ENCODE results near the gene THSD4.
"Not testable (repeated sequence)": the region's sequence is repeated elsewhere in the genome, so short reads cannot be mapped to it uniquely, and the experiment has no call there.

THSD4 gene

DNA sequence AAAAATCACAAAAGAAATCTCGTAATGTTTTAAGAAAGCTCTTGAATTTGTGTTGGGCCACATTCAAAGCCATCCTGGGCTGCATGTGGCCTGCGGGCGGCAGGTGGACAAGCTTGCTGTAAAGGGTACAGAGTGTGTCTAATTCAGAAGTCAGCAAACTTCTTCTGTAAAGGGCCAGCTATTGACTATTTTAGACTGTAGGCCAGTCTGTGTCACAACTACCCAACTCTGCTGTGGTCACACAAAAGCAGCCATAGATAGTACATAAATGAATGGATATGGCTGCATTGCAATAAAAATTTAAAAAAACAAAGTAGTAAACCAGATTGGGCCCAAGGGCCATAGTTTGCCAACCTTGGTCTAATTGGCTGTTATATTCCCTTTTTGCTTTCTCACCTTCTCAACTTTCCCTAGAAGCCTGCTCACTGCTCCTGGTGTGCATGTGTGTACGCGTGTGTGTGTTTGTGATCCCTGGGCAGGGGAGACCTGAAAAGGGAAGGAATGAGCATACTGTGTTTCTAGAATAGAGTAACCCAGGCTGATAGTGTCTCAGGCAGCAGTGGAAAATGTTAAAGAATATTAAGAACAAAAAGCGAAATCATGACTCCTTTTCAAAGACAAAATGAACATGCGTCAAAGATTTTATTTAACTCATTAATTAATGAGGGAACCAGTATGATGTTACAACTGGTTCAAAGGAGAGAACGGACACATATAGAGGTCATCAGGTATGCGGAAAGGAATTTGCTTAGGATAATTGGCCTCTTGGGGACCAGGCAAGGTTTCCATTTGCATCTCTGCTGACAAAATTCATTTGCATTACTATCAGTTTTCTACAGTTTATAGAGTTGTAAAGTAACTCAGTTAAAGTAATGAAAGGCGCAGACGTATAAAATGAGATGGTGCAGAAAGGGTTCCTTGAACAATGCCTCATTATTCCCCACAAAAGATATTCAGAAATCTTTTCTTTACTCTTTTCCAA is 248.0 kb downstream of the THSD4 start:
- DNase-seq, result no peak

DNA sequence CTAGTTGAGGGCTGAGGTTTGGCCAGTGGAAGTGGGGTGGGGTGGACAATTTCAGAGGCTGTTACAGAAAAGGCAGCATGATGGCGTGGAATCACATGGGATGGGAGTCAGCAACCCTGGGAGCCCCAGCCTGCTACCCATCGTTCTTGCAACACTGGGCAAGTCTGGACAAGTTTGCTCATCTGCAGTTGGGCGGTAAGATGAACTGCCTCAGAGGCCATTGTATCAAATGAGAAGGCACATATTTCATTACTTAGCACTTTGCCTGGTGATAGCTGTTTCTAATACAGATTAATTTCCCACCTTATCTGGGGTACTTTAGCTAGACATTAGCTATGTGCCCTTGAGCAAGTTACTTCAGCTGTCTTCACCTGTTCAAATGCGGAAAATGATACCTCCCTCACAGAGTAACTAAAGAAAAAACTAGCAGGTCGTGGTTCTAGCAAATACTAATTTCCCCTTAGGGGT is 248.9 kb downstream of the THSD4 start:
- DNase-seq, result no peak

GRCh38 chr15:71366522-71366921 is 251.3 kb downstream of the THSD4 start:
- DNase-seq, result no peak

- no peak for DNase-seq
Measured at GRCh38 chr15:71366926-71367325, 251.7 kb downstream of the THSD4 start.

DNA sequence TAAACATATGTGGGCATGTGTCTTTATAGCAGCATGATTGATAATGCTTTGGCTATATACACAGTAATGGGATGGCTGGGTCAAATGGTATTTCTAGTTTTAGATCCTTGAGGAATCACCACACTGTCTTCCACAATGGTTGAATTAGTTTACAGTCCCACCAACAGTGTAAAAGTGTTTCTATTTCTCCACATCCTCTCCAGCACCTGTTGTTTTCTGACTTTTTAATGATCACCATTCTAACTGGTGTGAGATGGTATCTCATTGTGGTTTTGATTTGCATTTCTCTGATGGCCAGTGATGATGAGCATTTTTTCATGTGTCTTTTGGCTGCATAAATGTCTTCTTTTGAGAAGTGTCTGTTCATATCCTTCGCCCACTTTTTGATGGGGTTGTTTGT is 252.5 kb downstream of the THSD4 start:
- not testable (repeated sequence) for DNase-seq

- DNase-seq, result not testable (repeated sequence)
Measured at GRCh38 chr15:71372769-71373168, 257.5 kb downstream of the THSD4 start.

GRCh38 chr15:71373917-71374316 is 258.6 kb downstream of the THSD4 start:
- DNase-seq, result no peak

- DNase-seq, result no peak
Measured at GRCh38 chr15:71374607-71375352, 259.5 kb downstream of the THSD4 start.

- no peak for DNase-seq
Measured at GRCh38 chr15:71375934-71376333, 260.7 kb downstream of the THSD4 start.

GRCh38 chr15:71379893-71380292 is 264.6 kb downstream of the THSD4 start:
- no peak for DNase-seq

DNA sequence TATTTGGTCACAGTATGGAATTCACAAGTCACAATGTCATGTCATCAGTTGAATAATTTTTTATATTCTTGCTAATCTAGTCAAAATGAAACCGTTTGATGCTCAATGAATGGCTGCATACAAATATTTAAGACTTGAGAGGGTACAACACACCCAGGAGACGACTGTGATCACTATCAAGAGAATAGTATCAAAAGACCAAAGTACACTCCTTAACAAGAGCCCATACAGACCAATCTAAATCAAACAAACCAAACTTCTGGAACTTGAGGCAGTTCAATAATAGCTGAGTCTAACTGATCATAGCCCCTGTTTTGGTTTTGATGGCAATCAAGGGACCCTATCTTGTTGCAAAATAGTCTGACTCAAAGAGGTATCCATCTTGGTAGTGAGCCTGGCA is 265.1 kb downstream of the THSD4 start:
- no peak for DNase-seq

- no peak for DNase-seq
Measured at GRCh38 chr15:71384501-71384900, 269.2 kb downstream of the THSD4 start.

DNA sequence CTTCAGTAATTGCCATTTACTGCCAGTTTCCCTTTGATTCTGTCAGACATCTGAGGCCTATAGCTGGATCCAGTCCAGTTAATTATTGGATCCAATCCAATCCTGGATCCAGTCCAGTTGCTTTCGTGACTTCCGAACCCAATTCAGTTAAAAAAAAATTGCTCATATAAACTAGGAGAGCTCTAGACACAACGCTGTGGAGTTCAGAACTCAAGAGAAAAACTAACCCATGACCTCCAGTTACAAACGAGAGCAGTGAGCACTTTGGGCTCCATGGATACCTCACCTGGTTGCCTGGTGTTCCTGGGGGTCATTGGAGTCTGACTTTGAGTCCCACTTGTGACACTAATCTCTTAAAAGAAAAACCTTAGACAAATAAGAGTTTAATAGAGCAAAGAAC is 269.8 kb downstream of the THSD4 start:
- no peak for DNase-seq

DNA sequence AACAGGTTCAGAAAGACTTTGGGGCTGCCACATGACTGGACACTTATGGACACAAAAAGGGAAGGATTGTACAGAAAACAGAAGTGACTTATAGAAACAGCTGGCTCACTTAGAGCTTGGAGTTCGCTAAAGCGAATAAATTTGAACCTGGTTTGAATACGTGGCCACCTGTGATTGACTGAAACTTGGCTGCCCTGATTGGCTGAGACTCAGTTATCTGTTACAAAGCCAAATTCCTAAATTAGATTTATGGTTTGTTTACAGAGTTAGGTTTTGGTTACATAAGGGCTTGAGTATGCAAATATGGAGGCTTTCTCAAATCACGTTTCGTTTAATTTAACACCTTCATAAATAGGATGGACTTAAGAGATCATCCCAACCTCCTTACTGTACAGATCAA is 270.2 kb downstream of the THSD4 start:
- no peak for DNase-seq

DNA sequence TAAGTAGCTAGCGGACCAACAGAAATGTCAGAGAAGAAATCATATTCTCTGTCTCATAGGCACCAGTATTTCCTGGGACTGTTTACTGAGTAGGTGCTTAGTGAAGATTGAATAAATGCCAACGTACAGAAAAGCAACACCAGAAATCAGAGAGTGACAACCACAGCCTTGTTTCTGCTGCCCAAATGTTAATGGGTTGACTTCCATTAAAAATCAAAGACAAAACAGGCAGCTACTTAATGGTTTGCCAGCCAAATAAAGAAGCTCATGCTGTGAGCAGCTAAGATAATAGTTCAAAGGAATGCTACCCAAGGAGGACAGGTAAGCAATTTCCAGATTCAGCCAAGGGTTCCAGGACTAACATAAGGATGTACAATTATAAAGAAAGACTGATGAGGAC is 270.7 kb downstream of the THSD4 start:
- DNase-seq, result no peak

GRCh38 chr15:71386448-71387236 is 271.4 kb downstream of the THSD4 start:
- DNase-seq, result no peak

- no peak for DNase-seq
Measured at GRCh38 chr15:71387810-71388209, 272.5 kb downstream of the THSD4 start.

DNA sequence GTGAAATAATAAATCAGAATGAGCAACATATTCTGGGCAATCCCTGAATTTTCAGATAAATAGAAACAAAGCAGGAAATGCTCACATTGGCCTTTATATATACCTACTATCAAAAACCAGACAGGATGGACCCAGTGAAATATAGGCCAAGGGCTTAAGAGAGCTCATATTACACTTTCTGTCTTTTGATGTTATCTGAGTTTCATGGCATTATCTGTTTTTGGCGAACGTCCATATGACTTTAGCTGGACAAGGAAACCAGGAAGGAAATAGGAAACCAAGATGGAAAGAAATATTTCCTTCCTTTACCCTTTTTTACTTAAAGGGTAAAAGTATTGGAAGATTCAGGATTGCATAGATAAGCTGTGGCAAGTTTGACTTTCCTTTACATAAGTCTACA is 274.8 kb downstream of the THSD4 start:
- no peak for DNase-seq

DNA sequence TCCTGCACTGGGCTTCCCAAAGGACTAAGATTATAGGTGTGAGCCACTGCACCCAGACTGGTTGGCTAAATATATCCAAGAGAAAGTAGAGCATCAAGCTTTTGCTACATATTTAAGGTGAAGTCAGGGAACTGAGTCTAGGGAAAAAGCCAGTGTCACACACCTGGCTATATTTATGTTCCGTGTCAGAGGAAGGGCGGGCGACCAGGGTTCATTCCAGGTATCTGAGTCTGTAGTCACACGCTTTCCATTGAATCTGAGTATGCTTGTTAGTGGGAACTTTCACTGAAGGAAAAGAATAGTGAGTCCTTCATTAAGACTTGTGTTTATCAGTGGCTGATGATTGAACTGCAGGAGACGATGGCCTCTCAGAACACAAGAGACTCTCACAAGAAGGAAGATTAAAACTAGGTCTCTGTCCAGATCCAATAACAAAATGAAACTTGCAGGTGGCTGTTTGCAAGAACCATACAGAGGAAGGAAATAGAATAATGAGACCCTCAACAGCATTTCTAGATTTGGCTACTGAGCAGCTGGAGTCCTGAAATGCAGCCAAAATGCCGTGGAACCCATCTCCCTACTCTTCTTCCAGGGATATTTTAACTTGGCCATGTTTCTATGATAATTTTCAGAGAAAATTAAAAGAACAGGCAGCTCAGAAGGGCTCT is 276.3 kb downstream of the THSD4 start:
- no peak for DNase-seq

DNA sequence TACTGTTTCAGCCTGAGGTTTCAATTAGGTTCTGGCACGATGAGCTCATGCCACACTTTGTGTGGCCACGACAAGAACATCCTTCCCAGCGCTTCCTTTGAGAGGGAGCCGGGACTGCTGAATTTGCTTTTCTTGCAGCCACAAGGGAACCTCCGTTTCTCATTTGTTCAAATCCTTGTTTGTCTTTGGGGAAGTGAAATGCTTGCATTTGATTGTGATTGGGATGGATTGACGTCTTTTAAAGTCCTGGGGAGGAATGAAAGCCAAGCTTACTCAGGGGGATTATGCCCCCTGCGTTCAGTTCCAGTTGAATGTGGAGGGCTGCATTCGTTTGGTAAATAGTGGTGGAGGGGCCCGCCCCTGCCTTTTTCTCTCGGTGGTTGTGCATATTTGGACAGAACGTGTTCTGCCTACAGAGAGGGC is 277.6 kb downstream of the THSD4 start:
- no peak for DNase-seq

DNA sequence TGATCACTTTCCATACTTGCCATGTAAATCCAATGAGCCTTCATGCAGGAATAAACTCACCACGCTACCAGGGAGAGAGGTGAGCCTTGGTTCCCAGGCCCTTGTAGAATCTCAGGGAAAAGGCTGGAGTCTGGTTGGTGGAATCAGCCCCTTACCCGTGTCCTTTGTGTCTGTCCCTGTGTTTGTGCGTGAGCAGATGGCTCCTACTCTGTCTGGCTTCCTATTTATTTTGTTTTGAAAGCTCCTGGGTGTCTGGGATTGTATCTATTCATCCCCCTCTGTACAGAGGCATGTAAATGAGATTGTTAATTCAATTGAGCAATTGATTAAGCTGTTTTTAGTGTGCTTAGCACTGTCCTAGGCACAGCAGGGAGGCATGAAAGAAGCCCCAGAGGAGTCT is 278.1 kb downstream of the THSD4 start:
- no peak for DNase-seq

GRCh38 chr15:71396536-71397125 is 281.4 kb downstream of the THSD4 start:
- no peak for DNase-seq
